Mammary epithelial cell (primary cell): Measurements from ENCODE around the gene MYO7A.

ENCODE experiments used
- EZH2 ChIP-seq: IDR thresholded peaks from 2 replicates; pipeline ENCODE4 v1.6.1; 2012; ENCODE audit warnings: low read length, inconsistent platforms, borderline replicate concordance
- TF ChIP-seq, protein P1 (sequence below), 2 donors: IDR thresholded peaks in 1 of 2; conservative IDR thresholded peaks in 1 of 2; 2 replicates each; pipeline ENCODE4 v1.5.1; 2011 to 2012; ENCODE audit warnings: inconsistent platforms in 2 of 2, low read length in 2 of 2, mild to moderate bottlenecking in 2 of 2, control low read depth in 1 of 2, low read depth in 1 of 2; ENCODE audit not compliant: insufficient read depth in 1 of 2; ENCODE audit errors: extremely low read depth in 1 of 2

DNA sequence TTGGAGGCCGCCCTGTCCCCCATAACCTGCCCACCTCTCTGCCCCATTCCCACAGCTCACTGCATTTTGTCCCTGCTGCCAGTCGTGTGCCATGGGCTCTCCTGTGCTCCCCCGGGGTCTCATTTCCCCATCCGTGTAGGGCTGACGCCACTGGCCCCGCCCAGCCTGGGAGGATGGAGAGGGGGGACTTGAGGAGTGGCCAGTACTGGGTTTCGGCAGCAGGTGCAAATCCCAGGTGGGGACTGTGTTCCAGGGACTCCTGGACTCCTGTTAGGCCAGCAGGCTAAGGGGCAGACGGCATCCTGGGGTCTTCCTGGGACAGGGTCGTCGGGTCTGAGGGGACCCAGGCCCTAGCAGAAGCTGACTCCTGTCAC, 1.2 kb upstream of the MYO7A start:
- TF ChIP-seq, protein P1, sequence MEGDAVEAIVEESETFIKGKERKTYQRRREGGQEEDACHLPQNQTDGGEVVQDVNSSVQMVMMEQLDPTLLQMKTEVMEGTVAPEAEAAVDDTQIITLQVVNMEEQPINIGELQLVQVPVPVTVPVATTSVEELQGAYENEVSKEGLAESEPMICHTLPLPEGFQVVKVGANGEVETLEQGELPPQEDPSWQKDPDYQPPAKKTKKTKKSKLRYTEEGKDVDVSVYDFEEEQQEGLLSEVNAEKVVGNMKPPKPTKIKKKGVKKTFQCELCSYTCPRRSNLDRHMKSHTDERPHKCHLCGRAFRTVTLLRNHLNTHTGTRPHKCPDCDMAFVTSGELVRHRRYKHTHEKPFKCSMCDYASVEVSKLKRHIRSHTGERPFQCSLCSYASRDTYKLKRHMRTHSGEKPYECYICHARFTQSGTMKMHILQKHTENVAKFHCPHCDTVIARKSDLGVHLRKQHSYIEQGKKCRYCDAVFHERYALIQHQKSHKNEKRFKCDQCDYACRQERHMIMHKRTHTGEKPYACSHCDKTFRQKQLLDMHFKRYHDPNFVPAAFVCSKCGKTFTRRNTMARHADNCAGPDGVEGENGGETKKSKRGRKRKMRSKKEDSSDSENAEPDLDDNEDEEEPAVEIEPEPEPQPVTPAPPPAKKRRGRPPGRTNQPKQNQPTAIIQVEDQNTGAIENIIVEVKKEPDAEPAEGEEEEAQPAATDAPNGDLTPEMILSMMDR (conservative IDR thresholded peaks at IDR 0.05 in 1 of 2, IDR thresholded peaks at IDR 0.05 in 1 of 2; ENCODE audit: extremely low read depth in 1 of 2, insufficient read depth in 1 of 2, low read depth in 1 of 2, low read length in 2 of 2), result no peak
- TF ChIP-seq EZH2, result no peak
